Superior temporal gyrus (tissue), 1 donor: ENCODE data around the gene FRAS1.
"Not testable (repeated sequence)": the region's sequence is repeated elsewhere in the genome, so short reads cannot be mapped to it uniquely, and the experiment has no call there.

ENCODE experiments used
- DNase-seq: peaks from one replicate; pipeline ENCODE4 v3.0.0-alpha.2; 2016; ENCODE audit errors: extremely low spot score

FRAS1 gene

DNA sequence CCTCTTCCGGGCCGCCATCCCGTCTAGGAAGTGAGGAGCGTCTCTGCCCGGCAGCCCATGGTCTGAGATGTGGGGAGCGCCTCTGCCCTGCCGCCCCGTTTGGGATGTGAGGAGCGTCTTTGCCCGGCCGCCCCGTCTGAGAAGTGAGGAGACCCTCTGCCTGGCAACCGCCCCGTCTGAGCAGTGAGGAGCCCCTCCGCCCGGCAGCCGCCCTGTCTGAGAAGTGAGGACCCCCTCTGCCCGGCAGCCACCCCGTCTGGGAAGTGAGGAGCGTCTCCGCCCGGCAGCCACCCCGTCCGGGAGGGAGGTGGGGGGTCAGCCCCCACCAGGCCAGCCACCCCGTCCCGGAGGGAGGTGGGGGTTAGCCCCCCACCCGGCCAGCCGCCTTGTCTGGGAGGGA lies 490.8 kb downstream of the FRAS1 start:
- not testable (repeated sequence) for DNase-seq

DNA sequence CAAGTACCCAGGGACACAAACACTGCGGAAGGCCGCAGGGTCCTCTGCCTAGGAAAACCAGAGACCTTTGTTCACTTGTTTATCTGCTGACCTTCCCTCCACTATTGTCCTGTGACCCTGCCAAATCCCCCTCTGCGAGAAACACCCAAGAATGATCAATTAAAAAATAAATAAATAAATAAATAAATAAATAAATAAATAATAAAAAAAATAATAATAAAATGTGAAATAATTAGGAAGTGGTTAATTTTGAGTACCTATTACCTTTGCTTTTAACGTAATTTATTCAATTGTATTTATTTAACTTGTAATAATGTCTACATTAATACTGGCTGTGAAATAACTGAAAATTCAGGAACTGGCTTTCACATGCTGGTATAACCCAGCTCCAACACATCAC lies 491.8 kb downstream of the FRAS1 start:
- DNase-seq = not testable (repeated sequence)

DNA sequence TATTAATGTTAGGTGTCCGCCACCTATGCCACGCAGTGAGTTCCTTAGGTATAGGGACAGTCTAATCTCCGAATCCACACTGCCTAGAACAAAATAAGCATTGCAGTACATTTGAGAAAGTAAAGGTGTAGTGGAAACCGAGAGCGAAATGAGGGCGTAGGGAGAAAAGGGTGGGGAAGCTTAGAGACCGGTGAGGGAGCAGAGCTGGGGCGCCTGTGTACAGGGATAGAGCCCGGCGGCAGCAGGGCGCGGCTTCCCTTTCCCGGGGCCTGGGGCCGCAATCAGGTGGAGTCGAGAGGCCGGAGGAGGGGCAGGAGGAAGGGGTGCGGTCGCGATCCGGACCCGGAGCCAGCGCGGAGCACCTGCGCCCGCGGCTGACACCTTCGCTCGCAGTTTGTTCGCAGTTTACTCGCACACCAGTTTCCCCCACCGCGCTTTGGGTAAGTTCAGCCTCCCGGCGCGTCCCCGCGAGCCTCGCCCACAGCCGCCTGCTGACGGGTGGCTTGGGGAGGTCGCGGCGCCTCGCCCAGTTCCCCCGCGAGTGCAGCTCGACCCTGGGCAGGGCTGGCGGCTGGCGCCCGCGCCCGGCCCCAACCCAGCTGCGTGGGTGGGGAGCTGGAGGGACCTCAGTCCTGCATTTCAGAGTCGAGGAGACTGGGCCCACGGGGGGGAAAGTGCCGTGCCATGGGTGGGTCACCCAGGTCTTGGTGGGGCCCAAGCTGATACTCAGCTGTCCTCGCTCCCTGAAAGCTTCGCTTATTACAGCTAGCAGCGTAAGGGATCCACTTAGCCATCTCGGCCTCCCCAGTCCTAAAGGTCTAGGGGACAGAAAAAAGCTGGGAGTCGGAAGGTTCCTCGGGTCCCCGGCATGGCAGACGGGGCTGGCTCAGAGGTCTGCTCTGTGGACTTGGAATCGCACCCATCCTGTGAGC lies 494.6 kb downstream of the FRAS1 start, which contains the start of gene ANXA3:
ANXA3 (plus strand) TSS at position 351 of the 932 bp plus-strand sequence. CDS start 2,704 bp downstream, outside the sequence.
- no peak for DNase-seq

DNA sequence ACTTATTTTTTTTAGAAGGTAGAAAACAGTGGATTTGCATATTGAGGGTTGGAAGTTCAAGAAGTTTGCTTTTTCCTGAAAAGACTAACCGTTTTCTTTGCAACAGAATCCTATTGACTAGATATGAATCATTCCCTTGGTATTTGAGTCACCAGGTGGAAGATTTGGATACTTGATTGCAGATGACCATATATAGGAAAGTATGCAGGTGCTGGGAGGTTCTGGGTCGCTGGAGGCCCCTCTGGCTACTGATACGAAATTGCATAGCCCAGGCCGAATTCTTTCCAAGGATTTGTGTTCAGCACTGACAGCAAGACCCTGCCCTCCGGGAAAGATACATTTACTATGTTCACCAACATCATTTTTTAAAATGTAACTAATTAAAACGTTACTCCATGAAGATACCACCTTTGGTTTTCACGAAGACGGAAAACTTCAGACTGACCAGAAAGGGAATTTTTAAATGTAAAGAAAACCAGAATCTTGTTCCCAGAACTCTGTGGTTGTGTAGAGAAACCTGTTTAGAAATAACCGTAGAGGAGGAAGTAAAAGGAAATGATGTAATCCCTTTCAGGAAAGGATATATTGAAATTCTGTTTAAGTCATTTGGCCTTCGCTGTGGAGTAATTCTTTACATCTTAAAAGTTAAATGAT lies 495.4 kb downstream of the FRAS1 start:
- DNase-seq = no peak

DNA sequence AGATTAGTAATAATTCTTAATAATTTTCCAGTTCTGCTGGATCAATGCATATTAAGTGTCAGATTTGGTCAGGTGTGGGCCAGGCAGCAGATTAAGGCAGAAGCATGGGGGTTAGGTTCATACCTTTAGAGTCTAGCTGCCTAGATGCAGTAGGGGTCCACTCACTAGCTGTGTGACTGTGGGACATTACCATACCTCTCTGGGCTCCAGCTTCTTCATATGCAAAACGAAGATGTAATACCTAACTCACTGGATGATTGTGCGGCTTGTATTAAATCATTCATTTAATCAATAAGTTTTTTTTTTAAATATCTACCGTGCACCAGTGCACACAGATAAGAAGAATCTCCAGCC lies 495.9 kb downstream of the FRAS1 start:
- no peak for DNase-seq

DNA sequence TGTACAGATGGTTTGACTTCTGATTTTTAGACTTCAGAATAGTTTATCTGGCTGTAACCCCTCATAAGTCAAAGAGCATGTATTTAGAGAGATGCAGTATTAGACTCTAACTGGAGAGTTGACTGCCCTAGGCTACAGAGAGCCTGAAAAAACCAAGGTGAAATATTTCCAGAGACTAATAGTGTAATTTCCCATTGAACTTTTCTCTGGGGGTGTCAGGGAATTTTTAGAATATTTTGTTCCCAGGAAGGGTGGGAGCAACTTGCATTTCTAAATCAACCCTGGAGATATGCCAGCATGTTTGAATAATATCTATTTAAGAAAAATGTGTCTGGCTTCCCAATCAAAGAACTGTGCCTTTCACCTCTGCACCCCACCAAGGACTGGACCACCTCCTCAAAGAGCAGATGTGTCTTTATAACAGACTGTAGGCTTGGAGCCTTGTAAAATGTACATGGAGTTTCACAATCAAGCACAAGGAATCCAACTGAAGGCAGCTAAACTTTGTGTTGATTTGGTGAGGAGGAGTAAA lies 496.5 kb downstream of the FRAS1 start:
- no peak for DNase-seq

DNA sequence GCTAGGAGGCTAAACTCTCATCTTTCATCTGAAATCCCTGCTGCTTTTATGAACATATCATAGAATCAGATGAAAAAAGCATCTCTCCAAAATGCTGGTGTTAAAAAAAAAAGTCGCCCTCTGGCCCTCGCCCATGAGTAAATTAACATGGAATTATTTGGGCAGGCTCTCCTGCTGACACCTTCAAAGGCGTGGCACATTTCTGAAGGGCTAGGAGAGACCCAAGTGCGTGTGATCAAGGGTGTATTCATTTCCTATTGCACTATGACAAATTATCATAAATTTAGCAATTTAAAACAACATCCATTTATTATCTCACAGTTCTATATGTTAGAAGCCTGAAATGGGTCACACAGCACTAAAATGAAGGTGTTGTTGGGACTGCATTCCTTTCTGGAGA lies 499.5 kb downstream of the FRAS1 start:
- DNase-seq = no peak

DNA sequence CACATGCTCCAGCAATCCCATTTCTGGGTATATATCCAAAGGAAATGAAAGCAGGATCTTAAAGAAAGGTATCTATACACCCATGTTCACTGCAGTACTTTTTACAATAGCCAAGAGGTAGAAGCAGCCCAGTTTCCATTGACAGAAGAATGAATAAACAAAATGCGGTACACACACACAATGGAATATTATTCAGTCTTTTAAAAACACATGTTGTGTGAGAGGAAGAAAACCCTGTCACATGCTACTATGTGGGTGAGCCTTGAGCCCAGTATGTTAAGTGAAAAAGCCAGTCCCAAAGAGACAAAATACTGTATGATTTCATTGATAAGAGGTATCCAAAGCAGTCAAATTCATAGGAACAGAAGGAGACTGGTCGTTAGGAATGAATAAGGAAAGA lies 500.7 kb downstream of the FRAS1 start:
- DNase-seq = no peak

DNA sequence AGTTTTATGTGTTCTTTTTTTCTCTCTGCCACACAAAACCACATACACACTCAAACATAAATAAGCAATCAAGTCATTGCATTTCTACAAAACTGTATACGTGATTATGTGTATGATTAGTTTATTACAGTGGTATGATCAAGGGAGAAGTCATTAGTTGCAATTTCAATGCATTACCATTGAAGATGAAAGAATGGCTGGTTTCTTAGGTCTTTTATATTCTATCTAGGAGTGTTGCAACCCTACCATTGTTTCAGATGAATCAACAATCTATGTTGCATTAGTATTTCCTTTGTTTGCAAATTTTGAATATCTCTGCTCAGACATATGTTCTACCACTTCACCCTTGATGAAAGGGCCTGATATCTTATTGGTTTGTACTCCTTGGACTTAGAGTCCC lies 501.3 kb downstream of the FRAS1 start:
- no peak for DNase-seq

DNA sequence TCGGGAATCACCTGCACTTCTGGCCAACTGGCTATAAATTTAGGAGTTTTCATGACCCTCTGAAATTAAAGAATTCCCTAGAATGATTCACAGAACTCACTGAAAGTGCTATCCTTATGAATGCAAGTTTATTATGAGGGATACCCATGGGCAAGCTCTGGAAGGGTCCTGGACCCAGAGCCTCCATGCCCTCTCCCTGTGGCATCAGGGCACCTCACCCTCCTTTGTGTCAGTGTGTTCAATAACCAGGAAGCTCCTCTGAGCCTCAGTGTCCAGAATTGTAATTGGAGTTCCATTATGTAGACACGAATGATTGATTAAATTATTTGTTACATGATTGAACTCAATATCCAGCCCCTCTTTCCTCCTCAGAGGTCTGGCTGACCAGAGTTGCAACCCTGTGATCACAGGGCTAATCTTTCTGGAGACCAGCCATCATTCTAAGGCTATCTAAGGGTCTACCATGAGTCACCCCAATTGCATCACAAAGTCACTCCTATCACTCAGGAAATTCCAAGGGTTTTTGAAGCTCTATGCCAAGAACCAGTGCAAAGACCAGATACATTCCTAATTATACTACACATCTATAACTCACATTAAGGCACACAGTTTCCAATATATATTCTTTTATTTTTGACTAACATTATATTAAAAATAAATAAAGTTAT lies 503.3 kb downstream of the FRAS1 start:
- DNase-seq = no peak

DNA sequence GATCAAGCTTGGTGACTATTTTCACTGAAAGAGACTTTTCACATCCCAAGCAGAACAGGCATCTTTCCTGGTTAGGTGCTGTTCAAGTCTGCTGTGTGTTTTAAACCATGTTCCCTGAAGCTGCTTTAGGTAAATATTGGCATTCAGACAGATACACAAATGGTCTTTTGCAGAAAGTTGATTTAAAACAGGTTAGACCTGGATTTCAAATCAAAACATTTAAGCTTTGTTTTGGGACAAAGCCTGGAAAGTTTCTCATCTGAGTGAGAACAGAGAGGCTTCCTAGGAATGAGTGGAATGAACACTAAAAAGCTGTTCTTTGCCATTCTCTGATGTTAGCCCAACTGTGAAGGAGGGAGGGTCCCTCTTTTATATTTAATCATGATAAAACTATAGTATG lies 504.6 kb downstream of the FRAS1 start:
- no peak for DNase-seq

DNA sequence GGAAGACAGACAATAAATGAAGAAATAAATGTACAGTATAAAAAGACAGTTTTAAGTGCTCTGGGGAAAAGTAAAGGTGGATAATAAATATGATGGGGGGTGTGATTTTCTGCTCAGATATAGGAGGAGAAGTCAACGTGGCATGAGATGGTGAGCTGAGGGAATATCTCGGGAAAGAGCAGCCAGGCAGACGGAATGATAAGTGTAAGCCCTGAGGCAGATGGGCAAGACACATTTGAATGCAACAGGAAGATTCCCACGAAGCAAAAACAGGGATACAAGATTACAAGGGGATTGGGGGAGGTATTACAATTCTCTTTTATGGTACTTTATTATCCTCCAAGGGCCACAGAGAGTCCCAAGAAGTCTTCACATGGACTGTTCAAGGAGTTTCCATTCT lies 505.6 kb downstream of the FRAS1 start:
- DNase-seq = no peak

DNA sequence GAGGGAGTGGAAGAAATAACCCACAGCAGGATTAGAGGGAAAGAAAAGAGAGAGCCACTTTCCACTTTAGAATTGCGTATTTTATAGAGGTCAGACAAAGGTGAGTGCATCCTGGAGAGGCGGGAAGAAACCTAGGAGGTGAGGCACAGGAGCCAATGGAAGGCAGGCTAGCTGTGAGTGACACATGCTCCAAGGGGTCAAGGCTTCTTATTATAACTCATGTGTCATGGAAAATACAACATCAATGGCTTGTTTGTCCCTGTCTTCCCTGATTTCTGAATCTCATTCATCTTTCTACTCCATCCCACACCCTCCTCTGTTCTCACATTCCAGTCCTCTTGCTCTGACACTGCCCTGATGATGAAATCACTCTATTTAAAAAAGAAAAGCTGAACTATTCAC lies 508.8 kb downstream of the FRAS1 start:
- no peak for DNase-seq

DNA sequence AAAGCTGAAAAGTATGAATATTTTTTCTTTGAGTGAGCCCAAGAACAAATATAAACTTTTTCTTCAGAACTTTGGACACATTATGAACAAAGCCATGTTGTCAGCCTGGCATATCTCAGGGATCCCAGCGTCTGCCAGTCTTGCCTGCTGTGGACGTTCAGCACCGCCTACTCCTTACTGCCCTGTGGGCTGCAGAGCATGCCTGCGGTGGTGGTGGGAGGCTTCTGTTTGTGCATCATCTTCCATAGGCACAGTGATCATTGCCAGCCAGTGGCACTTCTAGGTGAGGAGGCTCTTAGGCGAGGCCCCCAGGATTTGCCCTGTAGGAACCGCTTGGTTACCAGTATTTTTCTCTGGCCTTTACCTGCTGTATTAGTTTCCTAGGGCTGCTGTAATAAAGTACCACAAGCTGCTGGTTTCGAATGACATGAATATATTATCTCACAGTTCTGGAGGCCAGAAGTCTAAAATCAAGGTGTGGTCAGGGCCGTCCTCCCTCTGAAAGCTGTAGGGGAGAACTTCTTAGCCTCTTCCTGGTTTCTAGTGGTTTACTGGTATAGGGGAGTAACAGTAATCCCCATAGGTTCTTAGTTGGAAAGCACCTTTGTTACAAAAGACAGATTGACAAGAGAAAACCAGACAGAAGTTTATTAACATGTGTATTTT lies 509.8 kb downstream of the FRAS1 start:
- DNase-seq = no peak

DNA sequence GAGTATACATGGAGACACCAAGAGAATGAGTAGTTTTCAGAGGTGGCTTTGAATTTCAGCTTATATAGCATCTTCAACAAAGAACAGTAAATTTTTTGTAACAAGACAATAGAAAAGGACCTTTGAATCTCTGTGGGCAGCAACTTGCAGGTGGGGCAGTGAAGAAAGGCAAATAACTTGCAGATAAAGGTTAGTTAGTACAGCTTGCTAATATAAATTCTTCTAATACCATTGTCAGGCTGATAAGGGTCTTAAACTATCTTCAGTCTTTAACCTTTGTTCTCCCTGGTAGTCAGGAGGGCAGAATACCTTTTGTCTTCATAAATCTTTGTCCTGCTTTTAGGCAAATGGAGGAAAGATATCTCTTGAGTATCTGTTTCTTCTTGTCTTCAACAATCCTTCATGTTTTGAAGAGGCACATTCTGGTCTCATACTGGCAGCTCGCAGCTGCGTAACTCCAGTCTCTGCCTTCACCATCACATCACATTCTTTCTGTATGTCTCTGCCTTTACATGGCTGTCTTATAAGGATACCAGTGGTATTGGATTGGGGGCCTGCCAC lies 510.5 kb downstream of the FRAS1 start:
- no peak for DNase-seq

DNA sequence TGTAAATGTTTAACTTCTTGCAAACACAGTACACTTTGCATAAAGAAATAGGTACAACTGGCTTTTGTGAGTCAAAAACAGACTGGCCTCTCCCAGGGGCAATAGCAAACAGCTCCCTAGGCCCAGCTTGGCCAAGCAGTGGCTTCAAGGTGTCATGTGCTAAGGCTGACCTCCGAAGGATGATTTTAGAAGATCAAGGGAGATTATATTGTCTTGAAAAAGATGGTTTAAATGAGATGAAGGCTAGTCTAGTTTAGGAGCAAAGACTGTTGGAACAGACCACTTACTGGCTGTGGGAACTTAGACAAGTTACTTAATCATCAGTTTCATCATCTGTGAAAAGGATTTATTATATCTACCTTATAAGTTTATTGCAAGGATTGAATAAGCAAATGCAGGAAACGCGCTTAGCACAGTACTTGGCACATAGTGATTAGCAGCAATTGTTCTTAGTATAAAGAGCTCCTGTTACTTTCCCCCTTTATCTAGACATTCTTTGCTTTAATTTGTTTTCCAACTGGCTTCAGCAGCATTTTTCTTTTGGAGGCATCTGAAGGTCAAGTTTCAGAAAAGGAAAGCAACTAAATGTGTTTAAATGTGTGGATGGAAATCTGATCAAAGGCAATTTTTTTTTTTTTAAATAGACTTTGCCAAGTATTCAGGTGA lies 511.6 kb downstream of the FRAS1 start:
- DNase-seq = no peak

DNA sequence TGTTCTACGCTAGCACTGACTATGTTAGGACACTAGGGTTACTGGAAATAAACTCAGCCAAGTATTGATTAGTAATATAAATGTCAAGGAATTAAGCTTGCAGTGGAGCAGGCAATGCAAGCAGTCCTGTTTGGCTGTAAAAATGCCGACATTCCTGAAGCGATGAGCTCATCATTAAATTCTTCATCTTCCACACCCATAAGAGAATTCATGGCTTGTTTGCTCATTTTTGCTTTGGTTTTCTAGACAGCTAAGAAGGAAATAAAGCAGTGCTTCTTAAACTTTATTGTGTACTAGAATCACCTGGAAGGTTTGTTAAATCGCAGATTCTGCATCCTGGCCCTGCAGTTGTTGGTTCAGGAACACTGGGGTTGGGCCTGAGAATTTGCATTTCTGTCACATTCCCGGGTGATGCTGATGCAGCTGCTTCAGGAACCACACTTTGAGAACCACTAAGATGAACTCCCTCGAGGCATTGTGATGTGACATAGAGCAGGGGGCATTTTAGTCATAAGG lies 512.2 kb downstream of the FRAS1 start:
- no peak for DNase-seq

DNA sequence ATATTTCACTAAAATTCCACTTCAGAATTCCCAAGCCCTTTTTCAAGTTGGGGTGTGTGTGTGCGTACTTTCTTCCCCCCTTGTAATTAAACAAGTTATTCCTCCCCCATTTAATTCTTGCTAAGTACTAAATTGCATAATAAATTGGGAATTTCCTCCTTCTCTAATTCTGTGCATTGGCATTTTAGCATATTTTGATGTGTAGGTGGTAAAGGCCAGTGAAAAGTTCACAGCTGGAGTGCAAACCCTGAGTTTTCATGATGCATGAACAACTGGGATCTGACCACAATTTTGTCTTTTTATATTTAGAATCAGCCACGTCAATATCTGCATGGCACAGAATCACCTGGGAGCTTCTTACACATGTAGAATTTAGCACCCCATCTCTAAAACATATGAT lies 513.0 kb downstream of the FRAS1 start:
- DNase-seq = no peak

DNA sequence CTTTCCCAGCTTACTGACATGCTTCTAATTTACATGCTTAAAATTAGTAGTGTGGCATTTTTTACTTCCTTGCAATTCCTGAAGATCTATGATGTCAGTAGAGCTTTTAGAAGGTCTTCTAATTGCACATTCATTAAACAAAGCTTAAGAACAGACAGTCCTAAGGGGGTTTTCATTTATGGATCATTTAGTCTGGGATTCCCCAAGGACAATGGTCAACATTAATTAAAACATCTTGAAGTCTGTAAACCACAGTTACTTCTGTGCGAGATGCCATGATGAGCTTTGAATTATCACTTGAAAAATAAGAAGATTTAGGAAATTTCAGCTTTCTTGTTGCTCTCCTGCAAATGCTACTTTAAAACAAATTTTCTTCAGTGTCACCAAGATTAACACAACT lies 514.7 kb downstream of the FRAS1 start:
- no peak for DNase-seq

DNA sequence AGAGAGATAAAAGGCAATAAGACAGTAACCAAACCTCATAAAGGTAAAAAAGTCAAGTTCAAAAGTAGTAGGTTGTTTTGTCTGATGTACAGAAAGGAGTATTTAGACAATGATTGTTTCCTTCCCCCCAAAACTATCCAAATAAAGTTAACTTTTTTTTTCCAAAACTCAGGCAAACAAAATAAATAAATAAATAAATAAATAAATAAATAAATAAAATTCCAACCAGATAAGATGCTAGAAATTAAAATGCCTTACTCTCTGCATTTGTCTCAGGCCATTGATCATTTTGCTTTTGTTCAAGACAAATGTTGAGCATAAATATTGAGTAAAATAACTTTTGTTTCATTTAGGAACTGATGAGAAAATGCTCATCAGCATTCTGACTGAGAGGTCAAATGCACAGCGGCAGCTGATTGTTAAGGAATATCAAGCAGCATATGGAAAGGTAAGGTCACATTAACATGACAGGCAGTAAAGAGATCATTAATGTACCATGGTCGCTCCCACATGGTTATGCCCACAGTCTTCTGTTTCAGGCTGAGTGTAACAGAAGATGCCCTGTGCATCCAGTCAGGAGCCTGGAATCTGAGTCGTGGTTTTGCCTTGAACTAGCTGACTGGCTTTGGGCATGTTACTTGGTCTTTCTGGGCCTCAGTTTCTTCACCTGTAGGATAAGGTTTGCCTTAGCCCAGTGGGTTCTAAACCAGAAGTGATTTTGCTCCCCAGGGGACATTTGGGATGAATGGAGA lies 521.7 kb downstream of the FRAS1 start:
- no peak for DNase-seq
